D341Med (cell line): ENCODE results near the gene DEFB127.
"Not testable (repeated sequence)": the region's sequence is repeated elsewhere in the genome, so short reads cannot be mapped to it uniquely, and the experiment has no call there.

Experiments
- DNase-seq: peaks from one replicate; pipeline ENCODE4 v3.0.0; 2012; ENCODE audit warnings: low spot score

Gene DEFB127

GRCh38 chr20:157154-157553, at the start of gene DEFB127:
Gene DEFB127, plus strand, starts transcription at chr20:157454. Its CDS starts 91 bp downstream, at chr20:157545.
- DNase-seq = no peak

DNA sequence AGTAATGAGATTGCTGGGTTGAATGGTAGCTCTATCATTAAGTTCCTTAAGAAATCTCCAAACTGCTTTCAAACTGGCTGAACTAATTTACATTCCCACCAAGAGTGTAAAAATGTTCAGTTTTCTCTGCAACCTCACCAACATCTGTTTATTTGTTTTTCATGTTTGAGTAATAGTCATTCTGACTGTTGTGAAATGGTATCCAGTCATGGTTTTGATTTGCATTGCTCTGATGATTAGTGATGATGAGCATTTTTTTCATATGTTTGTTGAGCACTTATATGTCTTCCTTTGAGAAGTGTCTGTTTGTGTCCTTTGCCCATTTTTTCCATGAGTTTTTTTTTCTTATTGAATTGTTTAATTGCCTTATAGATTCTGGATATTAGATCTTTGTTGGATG, 44.9 kb upstream of the DEFB127 start:
- DNase-seq = no peak

DNA sequence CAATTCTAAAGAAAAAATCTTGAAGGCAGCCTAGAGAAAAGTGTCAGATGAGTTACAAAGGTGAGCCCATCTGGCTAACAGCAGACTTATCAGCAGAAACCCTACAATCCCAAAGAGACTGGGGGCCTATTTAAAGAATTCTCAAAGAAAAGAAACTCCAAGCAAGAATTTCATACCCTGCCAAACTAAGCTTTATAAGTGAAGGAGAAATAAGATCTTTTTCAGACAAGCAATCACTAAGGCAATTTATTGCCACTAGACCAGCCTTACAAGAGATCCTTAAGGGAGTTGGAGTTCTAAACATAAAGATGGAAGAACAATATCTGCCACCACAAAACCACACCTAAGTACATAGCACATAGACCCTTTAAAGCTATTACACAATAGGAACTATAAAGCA, 39.7 kb upstream of the DEFB127 start:
- no peak for DNase-seq

DNA sequence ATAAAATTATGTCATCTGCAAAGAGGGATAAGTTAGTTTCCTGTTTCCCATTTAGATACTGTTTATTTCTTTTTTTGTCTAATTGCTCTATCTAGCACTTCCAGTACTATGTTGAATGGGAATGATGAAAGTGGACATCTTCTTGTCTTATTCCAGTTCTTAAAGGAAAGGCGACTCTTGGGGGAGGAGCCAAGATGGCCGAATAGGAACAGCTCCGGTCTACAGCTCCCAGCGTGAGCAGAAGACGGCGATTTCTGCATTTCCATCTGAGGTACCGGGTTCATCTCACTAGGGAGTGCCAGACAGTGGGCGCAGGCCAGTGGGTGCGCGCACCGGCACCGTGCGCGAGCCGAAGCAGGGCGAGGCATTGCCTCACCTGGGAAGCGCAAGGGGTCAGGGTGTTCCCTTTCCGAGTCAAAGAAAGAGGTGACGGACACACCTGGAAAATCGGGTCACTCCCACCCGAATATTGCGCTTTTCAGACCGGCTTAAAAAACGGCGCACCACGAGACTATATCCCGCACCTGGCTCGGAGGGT, 27.4 kb upstream of the DEFB127 start:
- DNase-seq = not testable (repeated sequence)

DNA sequence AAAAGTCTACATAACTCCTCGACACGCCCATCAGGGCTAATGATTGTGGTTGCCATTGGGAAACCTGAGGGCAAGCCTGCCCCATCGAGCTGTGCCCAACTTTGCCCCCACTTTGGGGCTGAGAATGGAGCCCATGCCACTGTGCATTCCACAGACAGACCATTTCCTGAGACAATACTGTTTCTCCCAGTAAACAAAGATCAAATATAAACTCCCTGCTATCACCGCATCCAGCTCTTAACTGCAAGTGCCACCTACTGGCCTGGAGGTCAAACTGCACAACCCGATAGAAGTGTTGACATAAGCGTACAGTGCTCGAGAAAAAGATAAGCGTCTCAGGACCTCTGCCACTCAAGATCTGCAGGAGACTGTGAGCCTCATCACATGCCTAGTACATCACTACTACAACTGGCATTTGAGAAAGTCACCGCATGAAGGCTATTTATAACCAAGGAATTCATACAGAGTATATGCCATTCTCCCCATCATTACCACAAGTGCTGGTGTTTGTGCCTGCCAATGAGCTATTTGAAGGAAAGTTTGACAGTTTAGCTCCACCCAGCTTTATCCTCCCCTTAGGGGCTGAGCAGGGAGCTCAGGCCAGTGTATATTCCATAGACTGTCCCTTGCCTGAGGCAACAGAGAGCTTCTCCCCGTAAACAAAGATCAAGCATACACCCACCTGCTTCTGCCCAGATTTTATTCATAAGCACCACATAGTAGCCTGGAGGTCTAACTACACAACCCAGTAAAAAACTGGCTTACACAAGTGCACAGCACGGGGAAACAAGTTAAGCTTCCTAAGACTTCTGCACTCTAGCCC, 19.4 kb upstream of the DEFB127 start:
- DNase-seq = no peak

- DNase-seq = no peak
Measured at GRCh38 chr20:142290-142689, 15.0 kb upstream of the DEFB127 start, which contains the start of gene DEFB126. Gene DEFB126, plus strand, starts transcription at chr20:142590. Its CDS starts 39 bp downstream, at chr20:142629.

DNA sequence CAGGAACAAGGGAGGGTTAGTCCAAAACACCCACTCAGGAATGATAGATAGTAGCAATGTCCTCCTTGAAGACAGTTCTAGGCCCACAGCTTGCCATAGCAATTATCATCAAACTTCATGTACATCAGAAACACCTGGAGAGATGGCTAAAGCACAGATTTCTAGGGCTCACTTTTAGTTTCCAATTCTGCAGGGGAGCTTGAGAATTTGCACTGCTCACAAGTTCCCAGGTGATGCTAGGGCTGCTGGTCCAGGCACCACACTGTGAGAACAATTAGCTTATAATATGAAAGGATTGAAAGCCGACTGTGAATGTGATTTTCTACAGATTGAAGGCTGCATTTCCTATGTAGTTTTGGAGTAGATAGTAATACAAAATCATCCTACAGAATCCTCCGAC, 11.4 kb upstream of the DEFB127 start:
- DNase-seq = no peak

- no peak for DNase-seq
Measured at GRCh38 chr20:152131-152530, 5.1 kb upstream of the DEFB127 start.

DNA sequence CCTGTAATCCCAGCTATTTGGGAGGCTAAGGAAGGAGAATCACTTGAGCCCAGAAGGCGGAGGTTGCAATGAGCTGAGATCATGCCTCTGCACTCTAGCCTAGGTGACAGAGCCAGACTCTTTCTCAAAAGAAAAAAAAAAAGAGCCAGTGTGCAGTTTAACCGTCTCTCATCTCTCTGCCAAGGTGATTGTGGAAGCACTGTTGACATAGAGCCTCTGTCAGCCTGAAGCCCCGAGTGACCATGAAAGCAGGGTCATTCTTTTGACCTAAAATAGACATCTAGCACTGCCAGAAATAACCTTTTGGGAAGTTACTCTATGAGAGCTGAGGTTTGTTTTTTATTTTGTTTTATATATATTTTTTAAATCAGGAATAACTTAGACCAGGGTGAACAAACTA, 7.4 kb downstream of the DEFB127 start:
- no peak for DNase-seq

- no peak for DNase-seq
Measured at GRCh38 chr20:168876-169275, 11.6 kb downstream of the DEFB127 start.

DNA sequence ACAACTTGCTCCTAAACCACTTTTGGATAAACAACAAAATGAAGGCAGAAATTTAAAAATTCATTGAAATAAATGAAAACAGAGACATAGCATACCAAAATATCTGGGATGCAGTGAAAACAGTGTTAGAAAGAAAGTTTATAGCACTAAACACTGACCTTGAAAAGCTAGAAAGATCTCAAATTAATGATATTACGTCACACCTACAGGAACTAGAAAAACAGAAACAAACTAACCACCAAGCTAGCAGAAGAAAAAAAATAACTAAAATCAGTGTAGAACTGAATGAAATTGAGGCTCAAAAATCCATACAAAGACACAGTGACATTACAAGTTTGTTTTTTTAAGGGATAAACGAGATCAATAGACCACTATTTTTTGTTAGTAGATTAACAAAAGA, 27.0 kb downstream of the DEFB127 start:
- no peak for DNase-seq

DNA sequence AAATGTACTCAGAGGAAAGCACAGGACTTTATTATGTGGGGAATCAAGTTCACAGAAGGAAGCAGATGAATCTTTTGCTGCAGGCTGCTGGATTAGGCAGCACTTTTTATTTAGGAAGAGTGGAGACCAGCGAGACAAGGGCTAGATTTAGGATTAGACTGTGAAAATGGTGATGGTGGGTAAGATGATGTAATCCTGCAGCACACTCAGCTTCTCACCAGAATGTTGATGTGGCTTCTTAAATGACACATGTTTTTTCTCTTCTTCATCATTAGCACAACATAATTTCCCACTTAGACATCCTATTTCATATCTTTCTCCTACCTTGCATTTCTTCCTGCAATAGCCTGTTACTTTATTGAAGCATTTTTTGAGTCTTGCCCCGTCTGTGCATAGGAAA, 30.5 kb downstream of the DEFB127 start:
- no peak for DNase-seq

DNA sequence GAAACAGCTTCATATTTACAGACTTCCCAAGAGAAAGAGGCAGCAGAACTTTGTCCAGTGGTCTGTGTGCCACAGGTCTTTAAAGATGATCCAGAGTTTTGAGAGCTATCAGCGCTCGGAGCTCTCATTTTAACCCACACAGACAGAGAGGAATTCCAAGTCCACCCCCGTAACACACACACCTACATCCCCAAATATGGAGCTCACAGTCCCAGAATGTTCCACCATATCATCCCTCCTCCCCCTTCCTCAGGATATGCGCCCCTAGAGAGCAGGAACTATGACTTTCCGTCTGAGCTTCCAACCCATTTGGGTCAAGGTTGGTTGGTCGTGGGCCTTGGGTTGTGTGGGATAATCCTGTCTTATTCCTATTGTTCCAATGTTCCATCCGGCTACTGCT, 32.4 kb downstream of the DEFB127 start, which contains the start of gene DEFB128:
Gene DEFB128, minus strand, starts transcription at position 101 of the 400 bp plus-strand sequence. Its CDS starts 88 bp downstream, at position 13.
- no peak for DNase-seq

DNA sequence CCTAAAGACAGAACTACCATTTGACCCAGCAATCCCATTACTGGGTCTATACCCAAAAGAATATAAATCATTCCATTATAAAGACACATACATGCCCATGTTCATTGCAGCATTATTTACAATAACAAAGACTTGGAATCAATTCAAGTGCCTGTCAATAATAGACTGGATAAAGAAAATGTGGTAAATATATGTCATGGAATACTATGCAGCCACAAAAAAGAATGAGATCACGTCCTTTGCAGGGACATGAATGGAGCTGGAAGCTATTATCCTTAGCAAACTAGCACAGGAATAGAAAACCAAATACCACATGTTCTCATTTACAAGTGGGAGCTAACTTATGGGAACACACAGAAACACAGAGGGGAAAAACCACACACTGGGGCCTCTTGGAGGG, 41.0 kb downstream of the DEFB127 start:
- DNase-seq = no peak

GRCh38 chr20:199996-200395, 42.7 kb downstream of the DEFB127 start:
- DNase-seq = no peak

DNA sequence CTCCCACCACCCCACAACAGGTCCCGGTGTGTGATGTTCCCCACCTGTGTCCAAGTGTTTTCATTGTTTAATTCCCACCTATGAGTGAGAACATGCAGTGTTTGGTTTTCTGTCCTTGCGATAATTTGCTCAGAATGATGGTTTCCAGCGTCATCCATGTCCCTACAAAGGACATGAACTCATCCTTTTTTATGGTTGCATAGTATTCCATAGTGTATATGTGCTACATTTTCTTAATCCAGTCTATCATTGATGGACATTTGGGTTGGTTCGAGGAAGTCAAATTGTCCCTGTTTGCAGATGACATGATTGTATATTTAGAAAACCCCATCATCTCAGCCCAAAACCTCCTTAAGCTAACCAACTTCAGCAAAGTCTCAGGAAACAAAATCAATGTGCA, 46.4 kb downstream of the DEFB127 start:
- DNase-seq = not testable (repeated sequence)
